Measurements from ENCODE around the gene NFE2L2. TPM values are rescaled to one million over a fixed set of nuclear protein-coding genes. Genes with fewer than 3 reads are reported as not detected.

Gene NFE2L2
- total and polyA plus RNA-seq, 9 of the 15 experiments (the other 6 are each of a cell fraction or from before 2014, with no cell fraction given): 29.3 to 120 (median 59.3) TPM

DNA sequence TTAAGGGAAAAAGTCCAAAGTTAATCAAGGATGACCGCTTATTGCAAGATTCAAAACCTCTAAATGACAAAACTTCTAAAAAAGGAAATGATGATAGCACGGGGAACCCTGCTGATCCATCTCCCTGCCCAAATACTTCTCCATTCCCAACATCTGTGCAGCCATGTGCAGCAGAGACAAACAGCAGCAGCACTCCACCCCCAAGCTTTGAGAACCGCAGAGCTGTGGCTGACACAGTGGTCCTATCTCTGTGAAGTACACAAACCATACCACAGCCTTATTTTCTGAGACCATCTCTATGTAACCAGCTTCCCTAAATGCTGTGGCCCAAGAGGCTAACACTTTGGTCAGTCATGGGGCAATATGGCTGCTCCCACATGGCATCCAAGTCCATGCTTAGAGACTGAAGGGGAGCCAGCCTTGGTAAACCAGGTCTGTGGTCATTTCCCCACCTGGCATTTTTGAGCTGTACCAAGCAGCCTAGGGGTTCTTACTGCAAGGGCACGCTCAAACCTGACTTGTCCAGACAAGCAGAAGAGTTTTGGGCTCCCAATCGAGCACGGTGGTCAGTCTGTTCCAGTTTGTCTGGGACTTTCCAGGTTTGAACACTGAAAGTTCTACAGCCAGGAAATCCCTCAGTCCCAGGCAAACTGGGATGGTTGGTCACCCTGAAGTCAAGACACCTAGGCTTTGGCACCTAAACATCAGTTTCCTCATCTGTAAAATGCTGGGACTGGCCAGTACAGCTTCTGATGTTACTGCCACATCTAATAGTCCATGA lies 17.1 kb upstream of the NFE2L2 start (continued):
- no peak for TF ChIP-seq EWSR1 (IDR thresholded peaks at IDR 0.05; ENCODE audit: borderline replicate concordance, low read depth, partially characterized antibody)
- TF ChIP-seq ZBTB49 (CRISPR knock-in tag; IDR thresholded peaks at IDR 0.05; ENCODE audit: borderline replicate concordance): no peak
- TF ChIP-seq ZNF75A (CRISPR knock-in tag; IDR thresholded peaks at IDR 0.05): no peak
- TF ChIP-seq ARHGAP35 (IDR thresholded peaks at IDR 0.05; ENCODE audit: partially characterized antibody): no peak
- TF ChIP-seq TBL1XR1 (IDR thresholded peaks at IDR 0.05; ENCODE audit: low read length in 2 of 2): no peak
- TF ChIP-seq HDGF (IDR thresholded peaks at IDR 0.05): no peak
- TF ChIP-seq CSDE1 (IDR thresholded peaks at IDR 0.05): no peak
- TF ChIP-seq, protein P1, sequence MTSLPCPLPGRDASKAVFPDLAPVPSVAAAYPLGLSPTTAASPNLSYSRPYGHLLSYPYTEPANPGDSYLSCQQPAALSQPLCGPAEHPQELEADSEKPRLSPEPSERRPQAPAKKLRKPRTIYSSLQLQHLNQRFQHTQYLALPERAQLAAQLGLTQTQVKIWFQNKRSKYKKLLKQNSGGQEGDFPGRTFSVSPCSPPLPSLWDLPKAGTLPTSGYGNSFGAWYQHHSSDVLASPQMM (CRISPR knock-in tag; IDR thresholded peaks at IDR 0.05): no peak
- no peak for TF ChIP-seq PATZ1 (CRISPR knock-in tag; IDR thresholded peaks at IDR 0.05; ENCODE audit: borderline replicate concordance)
- TF ChIP-seq ZNF766 (CRISPR knock-in tag; conservative IDR thresholded peaks at IDR 0.05): no peak
- no peak for TF ChIP-seq ZFX (CRISPR knock-in tag; IDR thresholded peaks at IDR 0.05)
- no peak for TF ChIP-seq MBD1 (CRISPR knock-in tag; IDR thresholded peaks at IDR 0.05)
- no peak for TF ChIP-seq CBFA2T2 (conservative IDR thresholded peaks at IDR 0.05)
- TF ChIP-seq ZNF354B (CRISPR knock-in tag; IDR thresholded peaks at IDR 0.05): no peak
- no peak for TF ChIP-seq RUNX1 (IDR thresholded peaks at IDR 0.05; ENCODE audit: low read depth)
- no peak for TF ChIP-seq HDAC3 (IDR thresholded peaks at IDR 0.05; ENCODE audit: borderline replicate concordance, partially characterized antibody)
- no peak for TF ChIP-seq KAT7 (CRISPR knock-in tag; IDR thresholded peaks at IDR 0.05; ENCODE audit: borderline replicate concordance)
- no peak for TF ChIP-seq CTCFL (IDR thresholded peaks at IDR 0.05; ENCODE audit: borderline replicate concordance, insufficient read depth, low read depth, low read length, poor library complexity, severe bottlenecking)
- TF ChIP-seq ETV5 (CRISPR knock-in tag; IDR thresholded peaks at IDR 0.05; ENCODE audit: low read depth): no peak
- TF ChIP-seq ZNF583 (CRISPR knock-in tag; IDR thresholded peaks at IDR 0.05): 0 out of 2 replicates have a peak, but pooled peaks have one; percentile 15

Measured in K562 (cell line).